Mucosa of gallbladder (tissue), 1 donor: ENCODE data around the gene HLA-DRB1. TPM values are rescaled to one million over a fixed set of nuclear protein-coding genes. Genes with fewer than 3 reads are reported as not detected.
"Not testable (repeated sequence)": the region's sequence is repeated elsewhere in the genome, so short reads cannot be mapped to it uniquely, and the experiment has no call there.

ENCODE experiments used
- DNase-seq: peaks from one replicate; pipeline ENCODE4 v3.0.0-alpha.2; 2020; ENCODE audit warnings: low spot score
- total RNA-seq: library from RNA; stranded (reverse); gene quantifications from one replicate; pipeline ENCODE4 v1.2.1, GENCODE V29; 2021
- donor health status: DM: no; HTN: no; CAD: no.

The HLA-DRB1 gene
- total RNA-seq, 1 donor from 2014 or later, result 174 TPM

DNA sequence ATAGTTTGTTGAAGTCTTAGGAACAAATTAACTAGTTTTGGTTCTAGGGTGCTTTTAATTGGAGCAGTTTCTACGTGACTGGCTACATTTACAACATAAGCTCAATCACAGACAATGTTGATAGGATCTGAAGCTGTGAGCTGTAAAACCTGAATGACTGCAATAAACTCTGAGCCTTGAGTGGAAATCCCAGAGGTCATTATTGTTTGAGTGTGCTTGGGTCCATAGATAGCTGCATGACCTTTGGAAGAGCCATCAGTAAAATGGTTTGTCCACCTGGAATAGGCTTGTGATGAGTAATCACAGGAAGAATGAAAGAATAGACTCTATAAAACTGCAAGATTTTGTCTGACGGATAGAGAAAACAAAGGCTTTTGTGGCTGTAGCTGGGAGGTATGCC, 26.7 kb downstream of the HLA-DRB1 start:
- no peak for DNase-seq

DNA sequence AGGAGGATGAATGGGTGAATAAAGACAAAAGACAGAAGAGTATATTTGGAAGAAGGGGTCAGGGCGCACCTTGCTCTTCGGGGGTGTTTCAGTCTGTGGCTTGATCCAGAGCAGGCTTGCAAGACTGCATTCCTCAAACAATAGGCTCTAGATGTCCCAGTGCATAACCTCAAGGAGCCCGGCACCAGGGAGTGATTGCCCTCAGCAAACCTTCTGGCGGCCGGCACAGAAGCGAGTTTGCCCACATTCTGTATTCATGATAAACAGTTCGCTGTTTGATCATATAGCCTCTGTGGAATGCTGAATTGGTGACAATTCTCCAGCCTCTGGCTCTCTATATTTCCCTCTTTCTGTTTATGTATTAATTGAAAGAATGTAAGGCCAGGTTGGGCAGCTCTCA, 29.9 kb downstream of the HLA-DRB1 start:
- DNase-seq, result no peak

DNA sequence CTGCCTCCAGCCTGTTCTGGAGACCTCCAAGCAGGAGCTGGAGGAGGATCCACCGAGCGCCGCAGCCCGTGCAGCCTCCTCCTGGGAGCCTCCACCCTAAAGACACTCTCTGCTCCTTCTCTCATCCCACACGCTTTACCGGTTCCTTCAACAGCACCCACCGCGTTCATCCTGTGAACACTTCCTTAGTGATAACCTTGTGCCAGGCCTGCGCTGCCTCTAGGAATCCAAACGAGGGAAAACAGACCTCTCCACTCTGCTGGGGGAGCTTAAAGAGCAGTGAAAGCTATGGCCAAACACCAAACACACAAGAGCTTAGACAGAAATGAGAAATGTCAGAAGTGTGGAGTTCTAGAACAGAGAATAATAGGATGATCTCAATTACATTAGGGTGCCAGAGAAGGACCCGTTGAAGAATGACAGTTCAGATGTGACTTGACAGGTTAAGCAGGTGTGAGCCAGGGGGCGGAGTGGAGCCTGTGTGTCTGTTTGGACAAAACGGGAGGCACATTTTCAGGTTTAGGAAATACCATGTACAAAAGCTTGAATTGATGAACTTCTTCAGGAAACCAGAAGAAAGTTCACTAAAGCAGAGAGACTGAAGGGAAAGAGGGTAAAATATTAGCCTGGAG, 31.1 kb downstream of the HLA-DRB1 start:
- DNase-seq, result no peak

DNA sequence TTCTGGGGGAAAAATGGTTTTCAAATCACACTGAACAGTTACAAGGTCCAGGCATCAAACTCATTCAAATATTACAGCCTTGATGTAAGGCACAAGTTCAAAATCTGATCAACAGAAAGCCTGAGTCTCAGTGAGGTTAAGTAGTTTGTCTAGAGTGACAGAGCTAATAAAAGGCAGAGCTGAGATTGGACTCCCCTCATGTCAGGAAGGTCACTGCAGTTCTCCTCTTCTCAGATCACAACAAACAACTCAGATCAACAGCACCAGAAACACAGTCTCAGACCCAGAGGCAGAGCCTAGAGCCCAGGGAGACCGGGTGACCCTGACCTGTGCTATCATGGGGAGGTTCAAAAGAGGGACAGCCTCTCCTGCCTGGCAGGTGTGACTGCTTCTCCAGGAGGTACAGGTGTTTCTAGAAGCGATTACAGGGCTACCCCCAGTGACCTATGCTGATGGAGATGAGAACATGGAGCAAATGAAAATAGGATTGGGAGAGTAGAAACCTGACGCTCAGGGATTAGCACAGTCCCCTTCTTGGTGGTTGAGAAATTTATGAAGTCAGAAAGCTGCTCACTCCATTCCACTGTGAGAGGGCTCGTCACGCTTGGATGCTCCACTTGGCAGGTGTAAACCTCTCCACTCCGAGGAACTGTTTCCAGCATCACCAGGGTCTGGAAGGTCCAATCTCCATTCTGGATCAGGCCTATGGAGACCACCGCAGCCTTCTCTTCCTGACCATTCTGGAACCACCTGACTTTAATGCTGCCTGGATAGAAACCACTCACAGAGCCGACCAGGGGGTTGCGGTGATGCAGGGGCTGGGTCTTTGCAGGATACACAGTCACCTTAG, 35.3 kb downstream of the HLA-DRB1 start:
- no peak for DNase-seq

DNA sequence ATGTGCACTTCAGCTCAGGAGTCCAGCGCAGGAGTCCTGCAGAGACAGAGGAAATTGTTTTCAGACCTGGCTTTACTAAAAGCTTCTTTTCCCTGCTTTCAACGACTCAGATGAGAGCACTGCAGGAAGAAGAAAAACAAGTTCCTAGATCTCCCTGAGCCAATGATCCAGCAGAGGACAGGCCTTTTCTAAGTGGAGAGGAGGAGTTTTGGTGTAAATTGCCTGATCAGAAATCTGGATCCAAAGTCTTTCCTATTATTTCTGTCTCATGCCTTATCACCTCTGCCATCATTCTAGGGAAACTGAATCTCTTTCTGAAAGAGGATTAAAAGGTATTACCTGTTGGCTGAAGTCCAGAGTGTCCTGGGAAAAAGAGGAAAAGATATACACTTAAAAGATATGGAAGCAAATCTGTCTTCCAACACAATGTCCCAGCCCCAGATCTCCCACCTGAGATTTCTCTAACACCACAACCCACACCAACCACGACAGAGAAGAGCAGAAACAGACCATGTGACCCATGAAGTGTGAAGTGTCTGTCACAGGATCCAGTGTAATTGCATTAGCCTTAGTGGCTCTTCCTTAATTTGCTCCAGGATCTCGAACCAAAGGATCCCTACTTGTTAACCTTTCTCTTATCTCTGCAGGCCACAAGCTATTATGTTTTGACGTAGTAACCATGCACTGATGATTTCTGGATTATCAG, 36.5 kb downstream of the HLA-DRB1 start:
- DNase-seq, result no peak

DNA sequence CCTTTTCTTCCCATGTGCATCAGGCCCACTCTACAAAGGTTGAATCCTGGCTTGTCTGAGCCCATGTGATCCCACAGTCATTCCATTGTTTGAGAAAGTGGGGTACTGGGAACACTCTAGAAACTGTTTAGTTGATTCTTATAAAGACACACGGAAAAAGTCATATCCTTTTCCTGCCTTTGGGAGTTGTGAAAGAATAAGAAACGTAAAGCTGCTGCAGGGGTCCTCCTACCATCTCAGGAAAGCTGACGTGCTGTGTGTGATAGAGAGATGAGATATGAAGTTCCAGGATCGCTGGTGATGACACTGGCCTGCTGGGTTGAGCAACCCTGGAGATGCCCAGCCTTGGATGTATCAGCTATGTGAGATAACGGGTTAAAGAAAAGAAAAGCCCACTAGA, 38.2 kb downstream of the HLA-DRB1 start:
- no peak for DNase-seq

DNA sequence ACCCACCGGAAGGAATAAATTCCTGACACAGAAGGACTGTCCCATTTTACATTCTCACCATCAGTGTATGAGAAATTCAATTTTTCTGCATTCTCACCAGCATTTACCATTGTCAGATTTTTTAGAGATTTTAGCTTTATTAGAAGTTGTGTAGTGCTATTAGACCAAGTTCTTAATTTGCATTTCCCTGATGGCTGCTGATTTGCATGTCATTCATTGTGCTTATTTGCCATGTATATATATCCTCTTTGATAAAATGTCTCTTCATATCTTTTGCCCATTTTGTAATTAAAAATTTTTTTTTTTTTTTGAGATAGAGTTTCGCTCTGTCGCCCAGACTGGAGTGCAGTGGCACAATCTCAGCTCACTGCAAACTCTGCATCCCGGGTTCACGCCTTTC, 49.8 kb downstream of the HLA-DRB1 start:
- DNase-seq, result no peak

DNA sequence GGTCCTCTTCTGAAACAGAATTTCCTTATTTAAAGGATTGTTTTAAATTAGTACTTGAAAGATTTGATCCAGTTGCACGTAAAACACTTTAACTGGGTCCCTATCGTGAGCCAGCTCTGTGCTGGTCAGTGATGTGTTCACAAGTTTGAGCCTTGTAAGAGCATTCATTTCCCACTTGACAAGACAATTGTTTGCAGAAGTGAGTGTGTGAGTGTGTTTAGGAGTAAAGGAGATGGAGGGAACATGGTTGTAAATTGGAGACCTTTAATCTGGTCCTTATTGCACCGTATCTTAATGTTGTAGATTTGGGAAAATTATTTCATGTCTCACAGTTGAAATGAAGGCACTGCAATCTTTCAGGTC, 59.2 kb downstream of the HLA-DRB1 start:
- not testable (repeated sequence) for DNase-seq

DNA sequence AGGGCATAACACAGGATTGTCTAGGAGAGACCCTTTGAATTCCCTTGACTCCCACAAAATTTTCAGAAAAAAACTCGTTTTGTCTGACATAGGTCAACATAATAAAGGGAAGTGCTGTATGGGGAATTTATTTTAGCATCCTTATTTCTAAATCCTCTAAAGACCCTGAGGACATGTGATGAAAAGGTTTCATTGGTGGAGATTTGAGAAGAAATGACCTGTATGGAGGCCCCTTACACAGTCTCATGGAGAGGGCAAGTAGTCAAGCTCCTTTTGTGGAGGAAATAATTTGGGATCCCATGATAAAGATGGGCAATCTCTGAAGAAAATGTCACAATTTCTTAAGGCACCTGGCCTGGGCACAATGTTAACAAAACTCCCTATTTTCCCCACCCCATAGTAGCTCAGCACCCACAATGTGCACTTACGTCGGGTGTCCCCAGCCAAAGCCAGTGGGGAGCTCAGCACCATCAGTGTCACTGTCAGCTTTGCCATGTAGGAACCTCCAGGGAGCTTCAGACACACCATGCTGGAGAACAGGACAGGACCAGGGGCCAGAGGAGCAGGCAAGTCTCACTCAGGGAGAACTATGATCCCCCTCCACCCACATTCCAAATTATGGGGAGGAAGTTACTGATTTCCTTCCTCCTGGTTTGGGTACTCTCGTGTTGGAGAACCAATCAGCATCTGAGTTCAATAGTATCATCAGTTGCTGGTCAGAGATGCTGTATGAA, 59.8 kb downstream of the HLA-DRB1 start, which contains the start of gene HLA-DRB5:
Gene HLA-DRB5, minus strand, starts transcription at position 591 of the 734 bp plus-strand sequence. Its CDS starts 63 bp downstream, at position 528.
- DNase-seq, result peak; percentile 38

Other genes with a start within 250 kb of the HLA-DRB1 start
- gene TSBP1, start 217.9 kb downstream of the HLA-DRB1 start, total RNA-seq, result not detected
- not detected for gene BTNL2, start 182.7 kb downstream of the HLA-DRB1 start, total RNA-seq
- gene HLA-DRA, start 150.0 kb downstream of the HLA-DRB1 start, total RNA-seq, result 375 TPM
- 48.0 TPM for gene HLA-DRB5, start 59.6 kb downstream of the HLA-DRB1 start, total RNA-seq
- 38.8 TPM for gene HLA-DQA1, start 47.6 kb upstream of the HLA-DRB1 start, total RNA-seq
- gene HLA-DQB1, start 76.8 kb upstream of the HLA-DRB1 start, total RNA-seq, result 23.2 TPM
- 2.4 TPM for gene HLA-DQA2, start 151.5 kb upstream of the HLA-DRB1 start, total RNA-seq
- gene HLA-DQB2, start 173.7 kb upstream of the HLA-DRB1 start, total RNA-seq, result 4.0 TPM
- gene HLA-DOB, start 227.2 kb upstream of the HLA-DRB1 start, total RNA-seq, result 0.69 TPM
- 40.4 TPM for gene TAP2, start 248.9 kb upstream of the HLA-DRB1 start, total RNA-seq